Stimulated activated CD4-positive, alpha-beta T cell treated with anti-CD3 and anti-CD28 coated beads, Interleukin-4, amount 100 ng/mL, for 24 hours (primary cell): ENCODE measurements around the gene MEPE.

Experiments used
- DNase-seq: peaks from one replicate; pipeline ENCODE4 v3.0.0-alpha.2; 2020

MEPE gene

GRCh38 chr4:87832669-87833068 is at the start of gene MEPE:
MEPE (plus strand) TSS chr4:87832969; CDS start chr4:87834715, 1,746 bp downstream.
- DNase-seq = no peak

GRCh38 chr4:87783781-87784180 is 49.0 kb upstream of the MEPE start:
- DNase-seq = no peak

GRCh38 chr4:87785731-87786509 is 46.8 kb upstream of the MEPE start:
- no peak for DNase-seq

- DNase-seq = no peak
Measured at GRCh38 chr4:87799301-87800113, 33.3 kb upstream of the MEPE start, which contains the start of gene IBSP. IBSP (plus strand) TSS chr4:87799554; CDS start chr4:87802362, 2,808 bp downstream.

GRCh38 chr4:87802858-87803257 is 29.9 kb upstream of the MEPE start:
- DNase-seq = no peak

- no peak for DNase-seq
Measured at GRCh38 chr4:87803421-87803820, 29.3 kb upstream of the MEPE start.

GRCh38 chr4:87804871-87805270 is 27.9 kb upstream of the MEPE start:
- no peak for DNase-seq

- no peak for DNase-seq
Measured at GRCh38 chr4:87805971-87806370, 26.8 kb upstream of the MEPE start.

- no peak for DNase-seq
Measured at GRCh38 chr4:87806520-87806919, 26.2 kb upstream of the MEPE start.

- DNase-seq = no peak
Measured at GRCh38 chr4:87807402-87807801, 25.4 kb upstream of the MEPE start.

GRCh38 chr4:87811977-87812376 is 20.8 kb upstream of the MEPE start:
- DNase-seq = no peak

GRCh38 chr4:87819281-87819919 is 13.4 kb upstream of the MEPE start:
- DNase-seq = no peak

GRCh38 chr4:87823200-87823599 is 9.6 kb upstream of the MEPE start:
- DNase-seq = no peak

- no peak for DNase-seq
Measured at GRCh38 chr4:87823724-87824123, 9.0 kb upstream of the MEPE start.

GRCh38 chr4:87824352-87824751 is 8.4 kb upstream of the MEPE start:
- DNase-seq = no peak

- DNase-seq = no peak
Measured at GRCh38 chr4:87834401-87834800, 1.6 kb downstream of the MEPE start.

GRCh38 chr4:87835197-87835596 is 2.4 kb downstream of the MEPE start:
- DNase-seq = no peak

GRCh38 chr4:87835743-87836142 is 3.0 kb downstream of the MEPE start:
- DNase-seq = no peak

GRCh38 chr4:87838205-87838604 is 5.4 kb downstream of the MEPE start:
- DNase-seq = no peak

GRCh38 chr4:87838890-87839591 is 6.3 kb downstream of the MEPE start:
- no peak for DNase-seq

- no peak for DNase-seq
Measured at GRCh38 chr4:87839592-87839946, 6.8 kb downstream of the MEPE start.

GRCh38 chr4:87840149-87840548 is 7.4 kb downstream of the MEPE start:
- no peak for DNase-seq

GRCh38 chr4:87843936-87844335 is 11.2 kb downstream of the MEPE start:
- DNase-seq = no peak
